HUES48 (cell line): ENCODE results near the gene ZNF764.
"Not testable (repeated sequence)": the region's sequence is repeated elsewhere in the genome, so short reads cannot be mapped to it uniquely, and the experiment has no call there.

ENCODE experiments used
- H3K27ac ChIP-seq: one replicate; pipeline ENCODE4 v1.7.0; 2013; ENCODE audit warnings: low read depth, low read length, inconsistent platforms
- H3K27me3 ChIP-seq: 2 replicates; pipeline ENCODE4 v1.6.1; 2013; ENCODE audit warnings: mild to moderate bottlenecking, low read length; ENCODE audit not compliant: control insufficient read depth, insufficient read depth
- H3K36me3 ChIP-seq: 2 replicates; pipeline ENCODE4 v1.6.1; 2013; ENCODE audit warnings: low read length; ENCODE audit not compliant: control insufficient read depth, insufficient read depth
- H3K4me1 ChIP-seq: 2 replicates; pipeline ENCODE4 v1.6.1; 2013; ENCODE audit warnings: mild to moderate bottlenecking, low read length; ENCODE audit not compliant: control insufficient read depth, insufficient read depth
- H3K4me3 ChIP-seq: 2 replicates; pipeline ENCODE4 v1.5.1; 2013; ENCODE audit warnings: mild to moderate bottlenecking, low read depth, low read length
- H3K9ac ChIP-seq: 2 replicates; pipeline ENCODE4 v1.6.1; 2013; ENCODE audit warnings: mild to moderate bottlenecking, low read depth, low read length, moderate library complexity
- H3K9me3 ChIP-seq: 2 replicates; pipeline ENCODE4 v1.6.1; 2013; ENCODE audit warnings: low read length; ENCODE audit not compliant: control insufficient read depth, insufficient read depth

ZNF764 gene

GRCh38 chr16:30557957-30558788, at the start of gene ZNF764:
Gene ZNF764, minus strand, starts transcription at chr16:30558374. Its CDS starts 192 bp downstream, at chr16:30558182.
- no peaks in the 10 kb centered on the region for H3K27me3 ChIP-seq
- peak within 1 kb of the TSS; percentile 96 for H3K27ac ChIP-seq
- H3K4me3 ChIP-seq = peak within 1 kb of the TSS; percentile 99
- peak within 1 kb of the TSS; percentile 84 for H3K9ac ChIP-seq
- no peaks in the 10 kb centered on the region for H3K9me3 ChIP-seq
- peaks cover 6% of the 10 kb centered on the region; the same call in 1 of the 2 replicates for H3K4me1 ChIP-seq
- peaks cover 27% of the 10 kb centered on the region for H3K36me3 ChIP-seq

- H3K9me3 ChIP-seq = no peaks in the 10 kb centered on the region
- no peak overlapping the region for H3K9ac ChIP-seq
- H3K27me3 ChIP-seq = no peaks in the 10 kb centered on the region
- H3K4me1 ChIP-seq = peaks cover 4% of the 10 kb centered on the region; the same call in 1 of the 2 replicates
- H3K27ac ChIP-seq = no peak overlapping the region
- no peak overlapping the region for H3K4me3 ChIP-seq
- H3K36me3 ChIP-seq = peaks cover 45% of the 10 kb centered on the region
Observed at GRCh38 chr16:30606004-30606403, 47.8 kb upstream of the ZNF764 start.

- Histone ChIP-seq H3K9me3 (no peaks in the 10 kb centered on the region), H3K9ac (no peak overlapping the region), H3K36me3 (peaks cover 45% of the 10 kb centered on the region), H3K27me3 (no peaks in the 10 kb centered on the region), H3K27ac (no peak overlapping the region), H3K4me3 (no peak overlapping the region), H3K4me1 (peaks cover 4% of the 10 kb centered on the region; the same call in 1 of the 2 replicates)
Observed at GRCh38 chr16:30605158-30605557, 47.0 kb upstream of the ZNF764 start.

- Histone ChIP-seq H3K9me3 (no peaks in the 10 kb centered on the region), H3K27ac (no peak overlapping the region), H3K4me3 (no peak overlapping the region), H3K36me3 (peaks cover 45% of the 10 kb centered on the region), H3K4me1 (peaks cover 4% of the 10 kb centered on the region; the same call in 1 of the 2 replicates), H3K9ac (no peak overlapping the region), H3K27me3 (no peaks in the 10 kb centered on the region)
Observed at GRCh38 chr16:30604316-30604947, 46.3 kb upstream of the ZNF764 start.

GRCh38 chr16:30603945-30604315, 45.8 kb upstream of the ZNF764 start:
- Histone ChIP-seq H3K4me3 (no peak overlapping the region), H3K4me1 (no peaks in the 10 kb centered on the region), H3K36me3 (peaks cover 45% of the 10 kb centered on the region), H3K9me3 (no peaks in the 10 kb centered on the region), H3K27ac (no peak overlapping the region), H3K9ac (no peak overlapping the region), H3K27me3 (no peaks in the 10 kb centered on the region)

- H3K27me3 ChIP-seq = no peaks in the 10 kb centered on the region
- peaks cover 40% of the 10 kb centered on the region for H3K36me3 ChIP-seq
- no peak overlapping the region for H3K9ac ChIP-seq
- H3K9me3 ChIP-seq = no peaks in the 10 kb centered on the region
- no peak overlapping the region for H3K4me3 ChIP-seq
- no peaks in the 10 kb centered on the region for H3K4me1 ChIP-seq
- no peak overlapping the region for H3K27ac ChIP-seq
Observed at GRCh38 chr16:30602616-30603277, 44.6 kb upstream of the ZNF764 start.

- H3K36me3 ChIP-seq = peaks cover 34% of the 10 kb centered on the region
- no peak overlapping the region for H3K27ac ChIP-seq
- H3K9me3 ChIP-seq = no peaks in the 10 kb centered on the region
- H3K27me3 ChIP-seq = no peaks in the 10 kb centered on the region
- H3K9ac ChIP-seq = no peak overlapping the region
- H3K4me1 ChIP-seq = no peaks in the 10 kb centered on the region
- H3K4me3 ChIP-seq = no peak overlapping the region
Observed at GRCh38 chr16:30601966-30602365, 43.8 kb upstream of the ZNF764 start.

- no peaks in the 10 kb centered on the region for H3K27me3 ChIP-seq
- no peak overlapping the region for H3K27ac ChIP-seq
- H3K4me1 ChIP-seq = no peaks in the 10 kb centered on the region
- H3K9me3 ChIP-seq = no peaks in the 10 kb centered on the region
- H3K36me3 ChIP-seq = peaks cover 26% of the 10 kb centered on the region
- no peak overlapping the region for H3K4me3 ChIP-seq
- no peak overlapping the region for H3K9ac ChIP-seq
Observed at GRCh38 chr16:30600929-30601328, 42.8 kb upstream of the ZNF764 start.

- no peak overlapping the region for H3K9ac ChIP-seq
- peaks cover 20% of the 10 kb centered on the region for H3K36me3 ChIP-seq
- H3K4me3 ChIP-seq = no peak overlapping the region
- no peaks in the 10 kb centered on the region for H3K4me1 ChIP-seq
- no peak overlapping the region for H3K27ac ChIP-seq
- no peaks in the 10 kb centered on the region for H3K27me3 ChIP-seq
- no peaks in the 10 kb centered on the region for H3K9me3 ChIP-seq
Observed at GRCh38 chr16:30600215-30600614, 42.0 kb upstream of the ZNF764 start.

- H3K4me3 ChIP-seq = no peak overlapping the region
- no peak overlapping the region for H3K27ac ChIP-seq
- H3K27me3 ChIP-seq = no peaks in the 10 kb centered on the region
- no peaks in the 10 kb centered on the region for H3K9me3 ChIP-seq
- H3K4me1 ChIP-seq = no peaks in the 10 kb centered on the region
- no peak overlapping the region for H3K9ac ChIP-seq
- H3K36me3 ChIP-seq = peaks cover 2% of the 10 kb centered on the region; the same call in 1 of the 2 replicates
Observed at GRCh38 chr16:30592871-30593270, 34.7 kb upstream of the ZNF764 start.

GRCh38 chr16:30590869-30591268, 32.7 kb upstream of the ZNF764 start:
- not testable (repeated sequence) for H3K4me3 ChIP-seq, H3K27me3 ChIP-seq, H3K9ac ChIP-seq, H3K27ac ChIP-seq, H3K9me3 ChIP-seq, H3K4me1 ChIP-seq
- H3K36me3 ChIP-seq = peaks cover 10% of the 10 kb centered on the region
